Coronary artery (tissue), 2 donors: ENCODE data around the gene NELFCD.

ENCODE experiments used
- DNase-seq: peaks from one replicate; pipeline ENCODE4 v3.0.0-alpha.2; 2017; ENCODE audit warnings: low spot score
- H3K27ac ChIP-seq, 2 donors: fragments of 200-600 bp; sonication (generic); one replicate each; pipeline ENCODE4 v1.5.1; 2016 to 2019
- H3K4me3 ChIP-seq: fragments of 200-600 bp; sonication (generic); 2 replicates; pipeline ENCODE4 v1.5.1; 2016; ENCODE audit warnings: mild to moderate bottlenecking, moderate library complexity
- CTCF ChIP-seq: fragments of 200-600 bp; sonication (generic); IDR thresholded peaks from one replicate; pipeline ENCODE4 v1.5.1; 2019; ENCODE audit warnings: antibody characterized with exemption

The NELFCD gene

GRCh38 chr20:59004763-59005522 is 23.9 kb downstream of the NELFCD start:
- no peak for TF ChIP-seq CTCF
- Histone ChIP-seq H3K4me3 (peak overlapping the region; percentile 89), H3K27ac (peak overlapping the region; percentile 83 to 93)
- DNase-seq: peak; percentile 75

- TF ChIP-seq CTCF: no peak
- Histone ChIP-seq H3K4me3 (peak overlapping the region; percentile 89), H3K27ac (peak overlapping the region; percentile 83 to 93)
- peak; percentile 69 for DNase-seq
Observed at GRCh38 chr20:59005523-59006166, 24.6 kb downstream of the NELFCD start.

- Histone ChIP-seq H3K4me3 (peak overlapping the region; percentile 89), H3K27ac (peak overlapping the region; percentile 83 to 93)
- DNase-seq: no peak
- TF ChIP-seq CTCF: no peak
Observed at GRCh38 chr20:59006167-59006863, 25.3 kb downstream of the NELFCD start.

GRCh38 chr20:59006864-59007664 is 26.0 kb downstream of the NELFCD start, which contains the start of gene CTSZ:
Gene CTSZ (minus strand): TSS chr20:59007254. CDS start chr20:59007128, 126 bp downstream.
- Histone ChIP-seq H3K4me3 (peak within 1 kb of the TSS; percentile 89), H3K27ac (peak within 1 kb of the TSS; percentile 83 to 93)
- TF ChIP-seq CTCF: no peak
- no peak for DNase-seq

DNA sequence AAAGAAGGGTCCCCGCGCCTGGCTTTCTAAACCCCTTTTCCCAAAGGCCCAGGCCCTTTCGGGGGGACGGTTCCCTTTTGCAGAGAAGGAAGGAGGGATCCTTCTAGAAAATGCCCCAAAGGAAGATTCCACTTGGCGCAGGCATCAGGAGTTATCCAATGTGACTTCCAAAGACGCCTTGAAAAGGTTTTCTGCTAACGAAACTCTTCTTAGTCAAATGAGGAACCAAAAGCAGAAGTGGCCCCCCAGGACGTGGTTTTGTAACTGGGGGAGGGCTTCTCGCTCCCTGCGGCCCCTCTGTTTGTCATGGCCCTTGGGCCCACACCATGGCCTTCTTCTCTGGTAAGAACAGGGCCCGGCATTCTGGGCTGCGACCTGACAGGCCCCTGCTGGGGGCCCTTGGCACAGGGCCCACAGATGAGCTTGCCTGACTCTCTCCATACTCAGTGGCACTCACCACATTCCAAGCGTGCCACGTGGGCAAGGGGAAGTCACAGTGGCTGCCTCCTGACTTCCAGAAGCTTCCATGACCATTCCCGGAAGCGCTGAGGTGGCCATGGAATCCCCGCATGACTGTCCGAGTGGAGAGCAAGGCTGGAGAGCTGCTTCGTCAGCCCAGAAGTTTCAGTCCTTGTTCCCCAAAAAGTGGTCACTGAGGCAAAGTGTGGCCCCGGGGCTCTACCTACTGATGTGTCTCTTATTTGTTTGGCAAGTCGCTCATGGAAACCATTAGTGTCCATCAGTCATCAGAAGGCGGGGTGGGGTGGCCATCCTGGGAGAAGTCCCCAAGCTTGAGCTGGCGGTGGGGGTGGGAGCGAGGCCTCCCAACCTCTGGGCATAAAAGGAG is 26.8 kb downstream of the NELFCD start:
- TF ChIP-seq CTCF: no peak
- Histone ChIP-seq H3K4me3 (peak overlapping the region; percentile 89), H3K27ac (peak overlapping the region; percentile 83 to 93)
- DNase-seq: no peak
